Measurements from ENCODE around the gene C6orf89. TPM values are rescaled to one million over a fixed set of nuclear protein-coding genes. Genes with fewer than 3 reads are reported as not detected.
A peak's percentile ranks its signal among the peaks of the same experiment; 100 is the strongest.

Gene C6orf89
- total RNA-seq, 1 experiment from 2014 or later: 13.2 TPM

- ATAC-seq (no peak), DNase-seq (ENCODE audit: low spot score) (peak; percentile 8)
- Mint-ChIP-seq H3K36me3 (peaks cover 16% of the 10 kb centered on the region), H3K9me3 (no peaks in the 10 kb centered on the region), H3K27me3 (ENCODE audit: low read depth) (no peaks in the 10 kb centered on the region), H3K4me3 (no peak overlapping the region), H3K4me1 (peaks cover 15% of the 10 kb centered on the region), H3K27ac (no peak overlapping the region)
- TF ChIP-seq, protein P1, sequence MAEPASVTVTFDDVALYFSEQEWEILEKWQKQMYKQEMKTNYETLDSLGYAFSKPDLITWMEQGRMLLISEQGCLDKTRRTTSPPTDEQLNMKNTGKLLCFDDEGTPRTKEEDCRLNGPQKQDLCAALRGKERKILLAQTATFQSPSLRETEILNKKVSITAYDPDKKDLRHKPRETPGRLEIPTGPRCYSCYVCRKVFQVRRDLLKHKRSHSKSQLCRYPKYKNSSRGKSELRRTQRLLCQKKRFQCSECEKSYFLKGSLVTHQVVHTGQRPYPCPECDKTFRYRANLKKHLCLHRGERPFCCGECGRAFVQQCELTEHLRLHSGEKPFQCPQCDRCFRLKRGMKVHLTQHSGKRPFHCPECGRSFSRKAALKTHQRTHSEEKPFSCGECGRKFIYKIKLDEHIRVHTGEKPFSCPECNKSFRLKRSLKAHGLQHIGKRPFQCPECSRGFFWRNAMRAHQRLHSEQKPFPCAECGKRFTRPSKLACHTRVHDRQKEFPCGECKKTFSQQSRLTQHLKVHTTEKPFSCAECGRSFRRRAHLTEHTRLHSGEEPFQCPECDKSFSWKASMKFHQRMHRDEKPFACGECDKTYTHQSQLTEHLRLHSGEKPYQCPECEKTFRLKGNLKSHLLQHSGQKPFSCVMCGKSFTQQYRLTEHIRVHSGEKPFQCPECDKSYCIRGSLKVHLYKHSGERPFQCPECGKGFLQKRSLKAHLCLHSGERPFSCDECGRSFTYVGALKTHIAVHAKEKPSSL (CRISPR knock-in tag; conservative IDR thresholded peaks at IDR 0.05): no peak
- ChIA-PET POLR2A (no interaction called here), CTCF (interaction anchor here (0.5 to 2.5 kb wide), 6 partner anchors 50 to 187 kb away, joined by 3 to 12 read pairs (median 4); partner anchors contain the start of gene C6orf89)
Measured at GRCh38 chr6:36964349-36964748, 78.6 kb downstream of the C6orf89 start.

- Mint-ChIP-seq H3K4me1 (peaks cover 15% of the 10 kb centered on the region), H3K36me3 (peaks cover 22% of the 10 kb centered on the region), H3K9me3 (no peaks in the 10 kb centered on the region), H3K27ac (peak overlapping the region; percentile 20; the same call in 1 of the 2 replicates), H3K4me3 (no peak overlapping the region), H3K27me3 (ENCODE audit: low read depth) (no peaks in the 10 kb centered on the region)
- DNase-seq (ENCODE audit: low spot score) (peak; percentile 1), ATAC-seq (no peak)
- TF ChIP-seq CREM (CRISPR knock-in tag; IDR thresholded peaks at IDR 0.05) (no peak), GABPB1 (CRISPR knock-in tag; IDR thresholded peaks at IDR 0.05) (no peak), ZNF281 (CRISPR knock-in tag; IDR thresholded peaks at IDR 0.05) (no peak), NFYB (CRISPR knock-in tag; conservative IDR thresholded peaks at IDR 0.05; ENCODE audit: low read depth) (no peak), CBFB (CRISPR knock-in tag; IDR thresholded peaks at IDR 0.05; ENCODE audit: low read depth) (no peak)
- ChIA-PET CTCF (interaction anchor here (1.2 to 2.5 kb wide), 4 partner anchors 50 to 79 kb away, joined by 3 to 12 read pairs (median 7); partner anchors contain the start of gene C6orf89), POLR2A (no interaction called here)
Measured at GRCh38 chr6:36964908-36965307, 79.2 kb downstream of the C6orf89 start.

DNA sequence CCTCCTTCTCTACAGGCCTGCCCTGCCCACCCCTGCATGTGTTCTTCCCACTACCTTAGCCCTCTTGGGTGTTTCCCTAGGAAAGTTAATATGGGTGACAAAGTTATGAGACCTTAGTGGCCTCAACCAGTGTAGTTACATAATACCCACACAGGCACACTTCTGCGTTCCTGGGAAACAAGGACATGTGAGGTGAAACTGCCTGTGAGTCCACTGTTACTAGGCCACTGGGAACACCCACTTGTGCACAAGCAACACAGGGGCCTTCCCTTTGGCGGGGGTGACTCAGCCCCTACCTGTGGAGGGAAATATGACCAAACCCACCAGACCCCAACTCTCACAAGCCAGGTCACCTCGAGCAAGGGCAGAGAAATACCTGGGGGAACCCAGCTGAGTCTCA, 81.5 kb downstream of the C6orf89 start:
- ChIA-PET POLR2A (no interaction called here), CTCF (interaction anchor here (3.7 kb wide), 1 partner anchor 51 kb away, joined by 16 read pairs; no protein-coding TSS in a partner anchor)
- TF ChIP-seq FOXK1 (CRISPR knock-in tag; IDR thresholded peaks at IDR 0.05) (no peak), ZNF671 (CRISPR knock-in tag; IDR thresholded peaks at IDR 0.05) (no peak), RORB (CRISPR knock-in tag; IDR thresholded peaks at IDR 0.05) (no peak), NR1H2 (CRISPR knock-in tag; IDR thresholded peaks at IDR 0.05) (no peak), EMX1 (CRISPR knock-in tag; IDR thresholded peaks at IDR 0.05) (no peak)
- DNase-seq (ENCODE audit: low spot score): no peak
- Mint-ChIP-seq H3K9me3 (no peaks in the 10 kb centered on the region), H3K4me3 (no peak overlapping the region), H3K4me1 (peaks cover 15% of the 10 kb centered on the region), H3K27me3 (ENCODE audit: low read depth) (no peaks in the 10 kb centered on the region), H3K27ac (no peak overlapping the region), H3K36me3 (peaks cover 42% of the 10 kb centered on the region)
- ATAC-seq: no peak

- peaks cover 14% of the 10 kb centered on the region for H3K4me1 Mint-ChIP-seq
- CTCF ChIA-PET: interaction anchor here (3.7 kb wide), 1 partner anchor 50 kb away, joined by 16 read pairs; no protein-coding TSS in a partner anchor
- no peak for DNase-seq (ENCODE audit: low spot score)
- no peak overlapping the region for H3K27ac Mint-ChIP-seq
- ATAC-seq: no peak
- no peak overlapping the region for H3K4me3 Mint-ChIP-seq
- TF ChIP-seq GABPB1 (CRISPR knock-in tag; IDR thresholded peaks at IDR 0.05): no peak
- TF ChIP-seq ZNF512 (CRISPR knock-in tag; IDR thresholded peaks at IDR 0.05; ENCODE audit: borderline replicate concordance): no peak
- no peak for TF ChIP-seq PRRX2 (CRISPR knock-in tag; IDR thresholded peaks at IDR 0.05)
- no peak for TF ChIP-seq FOXP1 (CRISPR knock-in tag; IDR thresholded peaks at IDR 0.05; ENCODE audit: borderline replicate concordance)
- TF ChIP-seq SOX15 (CRISPR knock-in tag; IDR thresholded peaks at IDR 0.05): no peak
- POLR2A ChIA-PET: no interaction called here
- H3K9me3 Mint-ChIP-seq: no peaks in the 10 kb centered on the region
- peaks cover 46% of the 10 kb centered on the region for H3K36me3 Mint-ChIP-seq
- no peaks in the 10 kb centered on the region for H3K27me3 Mint-ChIP-seq (ENCODE audit: low read depth)
Measured at GRCh38 chr6:36967757-36968156, 82.0 kb downstream of the C6orf89 start.

Measured in WTC11 (cell line).